WERI-Rb-1 (cell line): ENCODE data around the gene REPS1.

Experiments
- DNase-seq: peaks from one replicate; pipeline ENCODE4 v3.0.0-alpha.2; 2020
- H3K27ac ChIP-seq: fragments of 250-450 bp; sonication (Bioruptor Pico); 2 replicates; pipeline ENCODE4 v1.5.1; 2020; ENCODE audit warnings: mild to moderate bottlenecking, moderate library complexity
- H3K27me3 ChIP-seq: fragments of 250-450 bp; sonication (Bioruptor Pico); 2 replicates; pipeline ENCODE4 v1.5.1; 2021; ENCODE audit warnings: mild to moderate bottlenecking, low read depth, moderate library complexity; ENCODE audit not compliant: insufficient read depth, severe bottlenecking
- H3K36me3 ChIP-seq: fragments of 250-450 bp; sonication (Bioruptor Pico); 2 replicates; pipeline ENCODE4 v1.5.1; 2020; ENCODE audit warnings: mild to moderate bottlenecking, moderate library complexity
- H3K4me3 ChIP-seq: 2 replicates; pipeline ENCODE4 v1.5.1; 2011; ENCODE audit warnings: low read depth, mild to moderate bottlenecking, control low read depth, low read length
- H3K9me3 ChIP-seq: fragments of 250-450 bp; sonication (Bioruptor Pico); 2 replicates; pipeline ENCODE4 v1.5.1; 2021; ENCODE audit warnings: mild to moderate bottlenecking, moderate library complexity; ENCODE audit not compliant: severe bottlenecking
- CTCF ChIP-seq: IDR thresholded peaks from 2 replicates; pipeline ENCODE4 v1.5.1; 2011; ENCODE audit warnings: low read depth, mild to moderate bottlenecking, control low read depth, inconsistent platforms, low read length

The REPS1 gene

GRCh38 chr6:138885156-138885819 lies 102.8 kb downstream of the REPS1 start:
- H3K9me3 ChIP-seq, result no peaks in the 10 kb centered on the region
- H3K27me3 ChIP-seq, result no peaks in the 10 kb centered on the region
- DNase-seq, result no peak
- H3K27ac ChIP-seq, result no peak overlapping the region
- TF ChIP-seq CTCF, result no peak
- no peak overlapping the region for H3K4me3 ChIP-seq
- H3K36me3 ChIP-seq, result no peaks in the 10 kb centered on the region

GRCh38 chr6:138882369-138883017 lies 105.6 kb downstream of the REPS1 start:
- Histone ChIP-seq H3K4me3 (no peak overlapping the region), H3K27me3 (no peaks in the 10 kb centered on the region), H3K36me3 (no peaks in the 10 kb centered on the region), H3K9me3 (no peaks in the 10 kb centered on the region), H3K27ac (peak overlapping the region; percentile 17; the same call in 1 of the 2 replicates)
- no peak for DNase-seq
- no peak for TF ChIP-seq CTCF

GRCh38 chr6:138873191-138873590 lies 114.9 kb downstream of the REPS1 start:
- TF ChIP-seq CTCF, result no peak
- Histone ChIP-seq H3K27me3 (no peaks in the 10 kb centered on the region), H3K4me3 (no peak overlapping the region)

GRCh38 chr6:138869398-138869797 lies 118.7 kb downstream of the REPS1 start:
- Histone ChIP-seq H3K27ac (no peak overlapping the region), H3K9me3 (no peaks in the 10 kb centered on the region), H3K27me3 (no peaks in the 10 kb centered on the region), H3K36me3 (no peaks in the 10 kb centered on the region), H3K4me3 (no peak overlapping the region)
- no peak for DNase-seq
- no peak for TF ChIP-seq CTCF

More at GRCh38 chr6:138873191-138873590, 114.9 kb downstream of the REPS1 start:
- H3K27ac ChIP-seq, result no peak overlapping the region
- no peaks in the 10 kb centered on the region for H3K36me3 ChIP-seq
- no peaks in the 10 kb centered on the region for H3K9me3 ChIP-seq
- DNase-seq, result peak; percentile 42

GRCh38 chr6:138868181-138868580 lies 119.9 kb downstream of the REPS1 start:
- no peak overlapping the region for H3K27ac ChIP-seq
- H3K36me3 ChIP-seq, result no peaks in the 10 kb centered on the region
- no peaks in the 10 kb centered on the region for H3K9me3 ChIP-seq
- H3K27me3 ChIP-seq, result no peaks in the 10 kb centered on the region
- DNase-seq, result no peak
- no peak overlapping the region for H3K4me3 ChIP-seq
- no peak for TF ChIP-seq CTCF
